Measurements from ENCODE around the gene JARID2.
"Not testable (repeated sequence)": the region's sequence is repeated elsewhere in the genome, so short reads cannot be mapped to it uniquely, and the experiment has no call there.

JARID2 gene

DNA sequence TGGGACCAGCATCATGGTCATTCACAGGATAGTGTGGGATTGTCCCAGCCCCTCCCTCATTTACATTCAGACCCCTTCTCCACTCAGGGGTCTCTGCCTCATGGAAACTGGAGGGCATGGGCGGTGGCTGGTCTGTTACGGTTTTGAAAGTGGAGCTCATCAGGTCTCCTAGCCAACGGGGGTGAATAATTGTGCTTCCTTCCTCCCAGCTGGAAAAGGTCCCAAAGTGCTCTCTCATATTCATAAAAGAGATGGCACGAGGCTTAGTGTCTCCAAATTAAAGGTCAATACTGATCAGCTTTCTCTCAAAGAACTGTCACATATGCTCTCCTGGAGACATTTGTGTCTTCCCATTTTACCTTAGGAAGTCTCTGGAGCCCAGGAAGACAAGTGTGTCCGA lies 19.9 kb downstream of the JARID2 start:
- DNase-seq: peak; percentile 31

DNA sequence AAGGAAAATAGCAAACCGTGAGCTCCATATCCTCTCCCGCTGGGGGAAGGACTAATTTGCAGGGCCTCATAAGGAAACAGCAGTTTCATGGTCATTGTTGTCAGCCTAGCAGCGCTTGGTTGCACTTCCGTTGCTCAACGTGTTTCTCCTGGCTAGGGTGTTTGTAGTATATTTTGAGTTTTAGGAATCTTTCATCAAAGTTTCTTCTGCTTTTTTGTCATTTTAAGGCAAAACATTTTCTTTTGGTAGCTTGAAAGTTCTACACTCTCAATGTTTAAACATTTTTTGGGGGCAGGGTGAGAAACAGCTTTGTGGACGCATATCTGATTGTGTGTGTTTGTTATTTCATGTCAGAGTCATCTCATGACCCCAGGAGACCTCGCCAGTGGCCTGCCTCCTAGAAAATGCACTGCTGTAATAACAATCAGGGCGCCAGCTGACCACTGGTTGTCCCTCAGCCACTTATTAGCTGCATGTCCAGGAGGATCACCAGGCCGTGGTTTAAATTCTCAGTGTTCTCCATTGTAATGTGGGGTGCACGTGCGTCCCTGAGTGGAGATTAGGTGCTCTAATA lies 20.6 kb downstream of the JARID2 start:
- DNase-seq: peak; percentile 74

DNA sequence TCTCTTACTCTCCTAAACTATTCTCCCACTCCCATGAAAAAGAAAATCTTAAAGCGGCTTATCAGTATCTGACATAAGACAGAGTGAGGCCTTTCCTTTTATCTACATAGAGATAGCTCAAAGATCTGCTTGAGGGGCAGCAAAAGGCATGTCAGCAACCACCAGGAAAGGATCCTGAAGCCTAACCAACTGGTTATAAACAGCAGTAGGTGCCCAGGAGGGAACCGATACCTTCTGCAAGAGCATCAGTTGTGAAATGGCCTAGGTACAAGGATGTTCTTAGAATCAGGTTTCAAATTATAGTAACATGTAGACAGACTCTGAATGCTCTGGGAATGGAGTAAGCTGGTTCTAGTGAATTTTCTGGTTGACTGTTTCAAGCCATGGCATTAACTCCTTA lies 21.4 kb downstream of the JARID2 start:
- DNase-seq: no peak

DNA sequence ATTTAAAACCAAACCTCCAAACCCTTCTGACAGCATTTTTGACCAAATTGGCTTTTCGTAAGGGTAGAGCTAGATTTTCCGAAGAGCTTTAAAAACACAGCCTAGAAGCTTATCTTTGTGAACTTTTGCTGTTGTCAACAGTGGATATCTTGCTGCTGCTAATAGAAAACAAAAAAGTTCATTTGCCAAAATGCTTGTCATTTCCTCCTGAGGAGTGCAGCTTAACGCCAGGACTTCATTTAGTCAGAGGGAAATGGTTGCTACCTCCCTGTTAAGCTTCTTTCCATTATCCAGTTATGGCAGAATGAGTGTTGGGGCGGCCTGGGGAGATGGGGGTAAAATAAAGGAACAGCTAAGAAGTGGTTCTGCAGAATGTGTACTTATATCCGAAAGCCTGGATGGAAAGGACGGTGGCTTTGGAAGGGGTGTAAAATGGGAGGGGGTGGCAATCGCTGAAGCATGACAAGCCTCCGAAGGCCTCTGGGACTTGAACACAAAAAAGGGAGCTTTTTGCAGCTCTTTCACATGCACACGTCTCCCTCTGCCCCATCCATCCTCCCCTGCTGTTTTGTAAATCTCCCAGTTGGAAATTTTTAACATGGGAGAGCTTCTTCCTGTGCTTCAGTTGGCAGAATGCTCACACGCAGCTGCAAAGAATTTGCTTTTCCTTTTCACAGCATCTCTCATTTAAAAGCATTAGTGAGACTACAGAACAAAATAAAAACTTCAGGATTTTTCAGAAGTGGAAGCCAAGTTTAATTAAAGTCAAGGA lies 22.5 kb downstream of the JARID2 start:
- no peak for DNase-seq

DNA sequence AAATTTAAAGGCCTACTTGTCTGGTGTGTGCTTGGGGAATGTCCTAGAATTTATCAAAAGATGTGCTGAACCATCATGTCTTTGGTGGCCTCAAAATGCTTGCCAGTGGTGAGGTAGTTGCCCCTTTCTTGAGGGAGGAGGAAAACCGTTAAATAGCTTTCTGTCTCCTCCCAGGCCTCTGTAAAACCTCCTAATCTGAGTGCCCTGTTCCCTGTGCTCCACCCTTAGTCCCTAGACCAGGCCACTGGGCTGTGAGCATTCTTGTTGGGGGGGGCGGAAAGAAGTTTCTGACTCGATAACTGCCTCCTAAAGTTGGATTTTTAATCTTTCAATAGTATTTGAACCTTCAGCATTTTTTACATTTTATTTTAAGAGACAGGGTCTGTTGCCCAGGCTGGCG lies 23.1 kb downstream of the JARID2 start:
- no peak for DNase-seq

DNA sequence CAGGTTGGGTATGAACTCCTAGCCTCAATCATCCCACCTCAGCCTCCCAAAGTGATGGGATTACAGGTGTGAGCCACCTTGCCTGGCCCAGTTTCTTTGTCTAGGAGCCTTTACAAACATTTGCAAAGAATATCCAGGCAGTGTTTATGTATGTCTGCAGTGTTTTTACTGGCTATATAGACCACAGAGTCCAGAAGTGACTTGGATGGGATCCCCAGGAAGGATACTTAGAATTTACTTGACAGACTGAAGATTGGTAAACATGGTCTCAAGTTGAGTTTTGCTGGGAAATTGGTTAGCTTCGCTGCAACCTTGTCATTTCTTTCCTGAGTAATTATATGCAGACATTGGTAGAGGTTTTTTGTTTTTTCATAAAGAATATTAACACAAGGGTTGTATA lies 23.8 kb downstream of the JARID2 start:
- DNase-seq: no peak

DNA sequence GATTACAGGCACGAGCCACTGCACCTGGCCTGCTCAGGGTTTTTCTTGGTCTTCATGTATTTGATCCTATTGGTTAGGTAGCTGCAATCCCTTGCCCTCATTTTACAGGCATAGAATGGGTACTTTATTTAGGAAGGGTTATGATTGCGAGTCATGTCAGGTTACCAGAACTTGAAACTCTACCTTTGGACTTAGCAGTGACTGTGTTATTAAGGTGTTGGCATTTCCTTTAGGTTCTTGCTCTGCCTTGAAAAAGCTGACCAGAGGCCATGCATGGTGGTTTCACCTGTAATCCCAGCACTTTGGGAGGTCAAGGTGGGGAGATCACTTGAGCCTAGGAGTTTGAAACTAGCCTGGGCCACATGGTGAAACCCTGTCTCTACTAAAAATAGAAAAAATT lies 24.5 kb downstream of the JARID2 start:
- no peak for DNase-seq

DNA sequence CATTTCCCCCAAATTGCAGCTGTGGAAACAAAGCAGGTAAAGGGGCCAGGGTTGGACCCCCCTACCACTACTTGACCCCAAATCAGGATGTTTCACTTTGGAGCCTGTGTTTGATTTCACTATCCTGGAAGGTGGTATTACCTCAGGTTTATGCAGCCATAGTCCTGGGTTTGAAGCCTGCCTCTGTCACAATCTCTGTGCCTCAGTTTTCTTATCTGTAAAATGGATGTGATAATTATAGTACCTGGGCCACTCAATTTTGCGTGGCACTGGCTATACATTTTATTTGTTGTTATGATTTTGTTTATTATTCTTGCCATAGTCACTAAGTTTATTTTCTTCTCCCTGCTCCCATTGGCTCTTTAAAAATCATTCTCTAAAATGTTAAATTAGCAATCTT lies 26.7 kb downstream of the JARID2 start:
- DNase-seq: no peak

DNA sequence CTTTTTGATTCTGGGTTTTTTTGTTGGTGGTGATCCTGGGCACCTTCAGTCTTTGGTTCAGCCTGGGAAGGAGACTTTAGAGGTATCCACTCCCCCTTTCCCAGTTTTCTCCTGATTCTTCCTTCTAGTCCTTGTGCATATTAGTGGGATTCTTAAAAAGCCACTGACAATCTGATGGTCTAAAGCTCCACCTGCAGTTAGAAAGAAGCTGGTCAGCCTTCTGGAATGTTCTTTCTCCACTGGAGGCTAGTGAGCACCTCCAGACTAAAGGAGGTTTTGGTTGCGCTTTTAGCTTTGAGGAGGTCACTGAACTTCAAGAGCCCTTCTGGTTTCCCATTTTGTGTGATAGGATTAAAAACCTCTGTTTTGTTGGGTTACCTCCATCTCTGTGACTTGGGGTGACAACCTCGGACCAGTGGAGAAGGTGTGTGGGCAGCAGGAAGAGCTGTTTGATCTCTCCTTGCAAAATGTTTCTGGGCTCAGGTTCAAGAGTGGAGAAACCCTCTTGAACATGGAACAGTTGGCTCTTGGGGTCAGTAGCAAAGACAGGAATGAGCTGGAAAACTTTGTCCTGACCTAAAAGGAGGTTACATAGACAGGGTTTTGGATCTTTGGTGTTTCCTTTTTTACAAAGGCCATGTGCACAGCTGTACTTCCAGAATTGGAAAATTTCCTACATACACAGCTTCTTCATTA lies 29.0 kb downstream of the JARID2 start:
- DNase-seq: no peak

DNA sequence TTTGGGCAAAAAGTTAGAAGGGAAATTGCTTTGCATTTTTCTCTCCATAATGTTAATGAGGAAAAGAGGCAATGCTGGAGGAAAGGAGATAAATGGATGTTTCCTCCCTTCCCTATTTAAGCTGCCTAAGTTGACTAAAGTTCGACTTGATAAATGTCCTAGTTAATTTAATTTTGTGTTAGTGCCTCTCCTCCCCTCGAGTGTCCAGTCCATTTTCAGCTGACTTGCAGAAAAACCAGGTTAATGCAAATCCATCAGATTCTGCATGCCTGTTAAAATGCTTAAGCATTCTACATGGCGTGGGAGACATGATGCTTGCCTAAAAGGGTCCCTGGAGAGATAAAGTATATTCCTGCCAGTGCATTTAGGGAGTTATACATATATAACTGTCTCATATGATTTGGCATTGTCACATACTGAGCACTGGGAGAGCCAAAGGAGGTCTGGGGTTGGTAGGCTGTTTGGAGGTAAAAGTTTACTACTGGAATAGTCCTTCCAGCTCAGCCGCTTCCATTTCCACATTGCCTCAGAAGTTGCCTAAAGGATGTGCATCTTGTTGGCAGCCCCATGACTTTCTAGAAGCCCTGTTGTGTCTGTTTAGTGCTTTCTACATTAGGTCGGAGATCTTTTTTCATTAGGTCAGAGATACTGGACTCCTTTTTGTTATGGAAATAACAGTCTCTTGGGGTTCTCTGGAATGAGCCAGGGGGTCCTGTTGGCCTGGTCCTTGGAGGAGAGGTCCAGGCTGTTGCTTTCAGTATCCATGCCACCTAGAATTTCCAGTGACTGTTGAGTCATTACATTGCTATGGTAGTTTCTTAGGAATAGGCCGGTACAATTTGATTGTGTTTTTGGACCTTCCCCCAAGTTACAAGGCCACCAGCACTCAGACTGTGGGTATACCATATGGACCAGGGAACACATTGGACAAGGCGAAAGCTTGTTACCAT lies 30.4 kb downstream of the JARID2 start:
- no peak for DNase-seq

DNA sequence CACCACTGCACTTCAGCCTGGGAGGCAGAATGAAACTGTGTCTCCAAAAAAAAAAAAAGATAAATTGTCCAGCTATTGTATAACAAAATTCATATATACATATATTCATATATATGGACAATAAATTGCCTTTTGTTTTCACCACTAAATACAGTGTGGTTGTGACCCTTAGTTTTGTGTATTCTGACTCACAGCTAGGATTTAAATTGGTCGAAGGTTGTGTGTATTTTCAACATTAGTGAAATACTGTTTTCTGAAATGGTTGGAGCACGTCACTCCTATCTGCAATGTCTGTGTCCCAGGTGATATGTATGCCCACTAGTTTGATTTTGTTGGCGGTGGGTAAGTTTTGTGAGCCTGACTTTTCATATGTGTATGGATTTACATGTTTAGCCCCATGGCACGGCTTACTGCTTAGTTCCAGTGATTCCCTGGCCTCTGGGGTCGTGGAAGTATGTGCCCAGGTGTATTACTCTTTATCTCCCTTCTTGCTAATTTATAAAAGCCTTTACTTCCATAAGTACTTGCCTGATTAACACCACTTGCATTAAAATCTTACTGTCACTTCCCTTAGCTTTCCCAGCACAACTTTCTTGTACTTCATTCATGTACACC lies 33.3 kb downstream of the JARID2 start:
- no peak for DNase-seq

DNA sequence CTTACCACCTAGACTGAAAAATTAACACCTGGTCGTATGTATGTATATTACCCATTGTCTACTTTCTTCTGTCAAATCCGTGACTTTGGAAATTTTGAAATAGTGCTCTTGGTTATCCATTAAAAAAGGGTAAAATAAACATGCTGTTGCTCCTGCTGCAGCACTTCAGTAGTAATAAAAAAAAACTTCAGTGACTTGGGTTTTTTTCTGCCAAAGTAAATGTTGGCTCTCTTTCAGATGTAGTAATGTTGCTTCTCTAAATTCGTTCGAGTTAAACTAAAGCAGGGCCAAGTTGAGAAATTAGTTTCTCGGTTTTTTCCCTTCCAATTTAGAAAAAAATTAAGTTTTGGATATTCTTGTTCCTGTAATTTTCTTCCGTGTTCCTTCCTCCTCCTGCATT lies 34.2 kb downstream of the JARID2 start:
- no peak for DNase-seq

DNA sequence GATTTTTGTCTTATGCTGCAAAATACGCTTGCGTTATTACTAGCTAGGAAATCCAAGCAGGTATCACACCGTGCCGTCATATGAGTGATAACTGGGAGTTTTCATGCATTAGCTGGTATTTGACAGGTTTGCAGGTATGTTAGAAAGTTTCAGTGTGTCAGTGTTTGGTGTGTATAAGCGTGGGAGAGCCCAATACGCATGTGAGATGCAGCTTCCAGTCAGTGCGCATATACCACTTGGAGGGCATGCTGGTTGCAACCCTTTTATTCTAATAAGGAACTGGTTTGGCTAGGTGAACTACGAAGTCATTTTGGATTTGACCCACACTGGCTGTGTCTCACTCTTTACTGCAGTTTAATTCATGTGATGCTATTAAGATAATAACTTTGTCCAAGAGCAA lies 35.1 kb downstream of the JARID2 start:
- no peak for DNase-seq

DNA sequence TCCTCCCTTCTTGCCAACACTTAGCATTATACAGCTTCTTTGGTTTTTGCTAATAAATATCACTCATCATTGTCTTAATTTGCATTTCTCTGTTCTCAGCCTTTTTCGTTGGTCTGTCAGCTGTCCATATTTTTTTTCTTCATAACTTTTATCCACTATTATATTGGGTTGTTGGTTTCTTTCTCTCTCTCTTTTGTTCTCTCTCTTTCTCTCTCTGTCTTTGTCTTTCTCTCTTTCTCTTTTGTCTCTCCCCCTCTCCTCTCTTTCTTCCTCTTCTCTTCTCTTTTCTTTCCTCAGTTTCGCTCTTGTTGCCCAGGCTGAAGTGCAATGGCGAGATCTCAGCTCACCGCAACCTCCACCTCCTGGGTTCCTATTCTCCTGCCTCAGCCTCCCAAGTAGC lies 36.5 kb downstream of the JARID2 start:
- DNase-seq: no peak

DNA sequence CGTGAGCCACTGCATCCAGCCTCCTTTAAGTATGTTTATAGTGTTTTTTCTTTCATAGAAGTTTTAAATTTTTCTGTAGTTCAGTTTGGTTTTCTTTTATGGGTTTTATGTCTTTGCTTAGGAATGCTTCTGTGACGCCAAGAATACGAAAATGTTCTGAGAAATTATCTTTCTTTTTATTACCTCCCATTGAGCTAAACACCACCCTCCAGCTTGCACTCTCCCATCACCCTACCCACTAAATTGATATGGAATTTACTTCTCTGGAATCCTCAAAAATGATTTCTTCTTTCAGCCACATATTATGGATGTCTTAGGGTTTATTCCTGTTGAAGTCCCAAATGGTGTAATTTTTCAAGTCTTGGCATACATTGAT lies 38.1 kb downstream of the JARID2 start:
- no peak for DNase-seq

DNA sequence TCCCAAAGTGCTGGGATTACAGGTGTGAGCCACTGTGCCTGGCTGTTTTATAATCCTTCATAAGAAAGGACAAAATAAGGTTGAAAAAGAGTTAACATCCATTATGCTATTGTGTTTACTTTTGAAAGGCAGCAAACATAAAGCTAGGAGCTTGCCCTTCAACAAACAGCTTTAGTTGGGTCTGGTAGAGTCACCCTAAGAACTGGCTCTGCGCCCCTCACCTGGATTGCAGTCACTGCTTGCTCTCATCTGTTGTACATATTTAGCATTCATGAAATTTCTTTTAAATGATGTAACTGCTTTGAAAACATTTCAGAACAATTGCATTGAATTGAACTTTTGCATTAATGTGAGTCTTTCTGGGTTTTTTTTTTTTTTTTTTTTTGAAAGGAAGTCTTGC lies 38.9 kb downstream of the JARID2 start:
- DNase-seq: no peak

DNA sequence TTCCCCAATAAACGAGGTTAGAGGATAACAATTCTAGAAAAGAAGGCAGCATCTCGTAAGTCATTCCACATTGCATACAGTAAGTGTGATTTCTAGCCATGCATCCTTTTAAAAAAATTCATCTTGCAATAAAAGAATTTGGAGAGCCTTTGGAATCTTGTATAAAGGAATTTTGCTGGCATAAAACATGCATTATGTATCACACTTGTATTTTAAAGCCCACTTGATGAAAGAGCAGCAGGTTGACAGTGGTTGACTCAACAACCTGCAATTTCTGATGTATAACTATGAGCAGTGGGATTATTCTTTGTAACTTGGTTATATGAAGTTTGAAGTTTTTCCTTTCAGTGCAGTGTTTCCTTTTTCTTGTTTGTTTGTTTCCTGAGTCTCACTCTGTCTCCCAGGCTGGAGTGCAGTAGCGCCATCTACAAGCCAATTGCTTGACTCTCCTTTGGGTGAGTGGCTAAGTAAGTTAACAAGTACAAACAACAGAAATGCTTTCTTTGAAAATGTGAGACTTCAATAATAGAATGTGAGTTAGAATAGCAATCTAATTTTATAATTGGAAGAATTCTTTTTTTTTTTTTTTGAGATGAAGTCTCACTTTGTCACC lies 39.9 kb downstream of the JARID2 start:
- DNase-seq: no peak

DNA sequence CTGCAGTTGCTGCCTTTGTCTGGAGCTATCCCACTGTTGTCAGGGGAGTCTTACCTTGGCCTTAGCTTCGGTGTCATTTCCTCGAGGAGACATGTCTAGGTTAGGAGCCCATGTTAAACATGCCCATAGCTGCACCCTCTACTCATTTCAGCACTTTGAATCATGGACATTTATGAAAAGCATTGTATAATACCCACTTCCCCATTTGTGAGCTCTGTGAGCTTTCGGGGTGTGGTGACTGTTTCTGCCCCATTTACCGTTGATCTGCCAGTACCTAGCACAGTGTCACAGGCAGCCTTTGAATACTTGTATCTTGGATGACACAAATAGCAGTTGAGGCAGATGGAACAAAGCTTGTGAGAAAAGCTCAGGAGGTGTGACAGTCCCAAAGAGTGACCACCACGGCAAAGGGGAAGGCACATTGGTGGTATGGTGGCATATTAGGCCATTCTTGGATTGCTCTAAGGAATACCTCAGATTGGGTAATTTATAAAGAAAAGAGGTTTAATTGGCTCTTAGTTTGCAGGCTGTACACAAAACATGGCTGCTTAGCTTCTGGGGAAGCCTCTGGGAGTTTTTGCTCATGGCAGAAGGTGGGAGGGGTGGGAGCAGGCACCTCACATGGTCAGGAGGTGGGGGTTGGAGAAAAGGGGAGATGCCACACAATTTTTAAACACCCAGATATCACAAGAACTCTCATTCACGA lies 42.0 kb downstream of the JARID2 start:
- DNase-seq: peak; percentile 70

DNA sequence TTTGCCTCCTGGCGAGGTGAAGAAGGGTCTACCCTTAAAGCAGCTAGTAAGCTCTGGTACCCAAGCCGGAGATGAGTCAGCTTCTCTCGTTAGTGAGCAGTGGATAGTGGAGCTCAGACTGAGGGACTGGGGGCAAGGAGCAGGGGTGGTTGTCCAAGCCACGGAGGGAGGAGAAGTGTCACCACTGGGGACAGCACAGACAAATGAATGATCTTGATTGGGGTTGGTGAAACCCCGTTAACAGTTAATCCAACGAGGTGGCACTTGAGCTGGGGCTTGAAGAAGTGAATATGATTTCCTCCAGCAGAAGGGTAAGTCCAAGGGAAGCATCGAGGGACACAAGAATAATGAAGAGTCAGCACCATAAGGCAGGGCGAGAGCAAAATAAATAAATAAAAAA lies 43.0 kb downstream of the JARID2 start:
- DNase-seq: no peak

DNA sequence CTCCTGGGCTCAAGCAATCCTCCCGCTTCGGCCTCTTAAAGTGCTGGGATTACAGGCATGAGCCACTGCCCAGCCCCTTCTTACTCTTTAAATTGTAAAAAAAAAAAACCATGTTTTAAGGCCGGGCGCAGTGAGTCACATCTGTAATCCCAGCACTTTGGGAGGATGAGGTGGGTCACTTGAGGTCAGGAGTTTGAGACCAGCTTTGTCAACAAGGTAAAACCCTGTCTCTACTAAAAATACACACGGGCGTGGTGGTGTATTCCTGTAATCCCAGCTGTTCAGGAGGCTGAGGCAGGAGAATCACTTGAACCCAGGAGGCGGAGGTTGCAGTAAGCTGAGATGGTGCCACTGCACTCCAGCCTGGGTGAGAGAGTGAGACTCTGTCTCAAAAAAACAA lies 43.6 kb downstream of the JARID2 start:
- not testable (repeated sequence) for DNase-seq

DNA sequence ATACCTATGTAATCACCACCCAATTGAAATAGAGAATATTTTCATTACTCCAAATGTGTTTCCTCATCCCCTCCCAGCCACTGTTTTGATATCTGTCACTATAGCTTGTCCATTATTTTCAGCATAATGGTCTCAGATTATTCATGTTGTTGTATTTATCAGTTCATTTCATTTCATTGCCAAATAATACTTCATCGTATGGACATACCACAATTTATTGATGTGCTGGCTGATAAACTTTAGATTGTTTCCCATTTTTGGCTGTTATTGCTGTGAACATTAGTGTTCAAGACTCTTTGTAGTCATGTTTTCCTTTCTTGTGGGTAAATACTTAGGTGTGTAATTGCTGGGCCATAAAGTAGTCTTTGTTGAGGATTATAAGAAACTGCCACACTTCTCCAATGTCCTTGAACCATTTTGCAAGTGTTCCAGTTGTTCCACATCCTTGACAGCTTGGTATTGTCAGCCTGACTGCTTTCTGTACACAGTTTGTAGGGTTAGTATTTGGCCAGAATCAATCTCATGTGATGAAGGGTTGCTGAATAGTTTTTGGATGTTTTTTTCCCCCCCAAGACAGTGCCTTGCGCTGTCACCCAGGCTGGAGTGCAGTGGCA lies 44.3 kb downstream of the JARID2 start:
- DNase-seq: no peak
